Head of caudate nucleus (tissue), 42 donors: ENCODE data around the gene CLPTM1.
A peak's percentile ranks its signal among the peaks of the same experiment; 100 is the strongest.
"Not testable (repeated sequence)": the region's sequence is repeated elsewhere in the genome, so short reads cannot be mapped to it uniquely, and the experiment has no call there.

Source experiments
- DNase-seq, 42 donors: peaks; one replicate each; pipeline versions ENCODE4 v3.0.0 to v3.0.0-alpha.2; 2020 to 2021; ENCODE audit warnings: mixed read lengths in 7 of 42
- intact Hi-C: fragments of 100-400 bp; cut with DNase I; formaldehyde crosslinking; loops from one replicate; pipeline ENCODE4 v1.15.0; 2022

Gene CLPTM1

DNA sequence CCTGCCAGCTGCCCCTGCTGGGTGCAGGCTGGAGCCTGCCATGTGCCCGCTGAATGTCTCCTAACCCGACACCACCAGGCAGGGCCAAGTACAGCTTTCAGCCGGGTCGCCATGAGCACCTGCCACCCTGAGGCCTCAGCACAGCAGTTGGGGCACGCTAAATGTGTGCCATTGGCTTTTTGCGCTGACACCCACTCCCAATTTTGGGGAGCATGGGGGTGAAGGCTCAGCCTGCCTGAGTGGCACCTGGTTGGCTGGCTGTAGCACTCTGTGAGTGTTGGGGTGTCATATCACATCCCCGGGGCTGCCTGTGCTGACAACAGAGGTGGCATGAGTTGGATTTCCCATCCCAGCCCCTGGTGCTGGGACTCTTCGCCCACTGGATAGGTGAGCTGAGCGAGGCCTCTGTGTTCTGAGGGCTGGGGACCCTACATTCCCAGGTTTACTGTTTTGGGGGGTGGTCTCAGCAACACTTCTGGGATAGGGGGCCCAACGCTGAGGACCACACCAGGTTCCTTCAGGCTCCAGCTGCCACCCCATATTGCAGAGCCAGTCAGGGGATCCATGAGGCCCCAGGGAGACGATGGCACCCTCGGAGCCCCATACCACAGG, 38.9 kb downstream of the CLPTM1 start:
- peak in 3 of 42 donors; percentile 12 to 17 (median 15) for DNase-seq
- intact Hi-C loops, result no loop called here

- intact Hi-C loops, result no loop called here
- DNase-seq, result no peak
These were observed 42.8 kb downstream of the CLPTM1 start for GRCh38 chr19:44998025-44998424.

GRCh38 chr19:44999131-44999925, 44.1 kb downstream of the CLPTM1 start:
- intact Hi-C loops, DNase-seq: not testable (repeated sequence)

GRCh38 chr19:45000665-45001064, 45.5 kb downstream of the CLPTM1 start:
- intact Hi-C loops, result not testable (repeated sequence)

DNA sequence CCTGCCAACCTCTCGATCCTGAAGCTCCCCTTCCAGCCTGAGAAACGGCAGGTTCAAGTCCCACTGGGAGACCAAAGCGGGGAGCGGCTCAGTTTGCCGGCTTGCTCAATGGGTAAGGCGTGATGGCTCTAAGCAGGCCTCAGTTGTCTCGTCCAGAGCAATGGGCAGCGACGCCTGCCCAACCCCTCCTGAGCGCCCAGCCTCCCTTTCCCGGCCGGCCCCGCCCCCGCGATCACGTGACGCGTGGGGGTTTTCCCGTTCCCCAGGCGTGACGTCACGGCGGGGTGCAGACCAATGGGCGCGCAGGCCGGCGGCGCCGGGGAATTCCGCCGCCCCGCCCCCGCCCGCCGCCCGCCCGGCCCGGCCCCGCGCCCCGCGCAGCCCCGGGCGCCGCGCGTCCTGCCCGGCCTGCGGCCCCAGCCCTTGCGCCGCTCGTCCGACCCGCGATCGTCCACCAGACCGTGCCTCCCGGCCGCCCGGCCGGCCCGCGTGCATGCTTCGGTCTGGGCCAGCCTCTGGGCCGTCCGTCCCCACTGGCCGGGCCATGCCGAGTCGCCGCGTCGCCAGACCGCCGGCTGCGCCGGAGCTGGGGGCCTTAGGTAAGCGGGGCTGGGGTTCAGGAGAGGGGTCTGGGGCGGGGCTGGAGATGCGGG, 46.0 kb downstream of the CLPTM1 start, which contains the start of gene RELB:
Gene RELB (plus strand): TSS at position 378 of the 653 bp plus-strand sequence. CDS start 116 bp downstream, at position 494.
- intact Hi-C loops, result no loop called here
- peak; percentile 75 to 98 (median 92) for DNase-seq

More at GRCh38 chr19:45000665-45001064, 45.5 kb downstream of the CLPTM1 start:
- DNase-seq, result peak in 1 of 42 donors; percentile 23

GRCh38 chr19:45003485-45003884, 48.3 kb downstream of the CLPTM1 start:
- no peak for DNase-seq
- intact Hi-C loops, result no loop called here

GRCh38 chr19:45005787-45006186, 50.6 kb downstream of the CLPTM1 start:
- no peak for DNase-seq
- intact Hi-C loops, result no loop called here

GRCh38 chr19:45008552-45008951, 53.4 kb downstream of the CLPTM1 start:
- intact Hi-C loops, result no loop called here
- no peak for DNase-seq

DNA sequence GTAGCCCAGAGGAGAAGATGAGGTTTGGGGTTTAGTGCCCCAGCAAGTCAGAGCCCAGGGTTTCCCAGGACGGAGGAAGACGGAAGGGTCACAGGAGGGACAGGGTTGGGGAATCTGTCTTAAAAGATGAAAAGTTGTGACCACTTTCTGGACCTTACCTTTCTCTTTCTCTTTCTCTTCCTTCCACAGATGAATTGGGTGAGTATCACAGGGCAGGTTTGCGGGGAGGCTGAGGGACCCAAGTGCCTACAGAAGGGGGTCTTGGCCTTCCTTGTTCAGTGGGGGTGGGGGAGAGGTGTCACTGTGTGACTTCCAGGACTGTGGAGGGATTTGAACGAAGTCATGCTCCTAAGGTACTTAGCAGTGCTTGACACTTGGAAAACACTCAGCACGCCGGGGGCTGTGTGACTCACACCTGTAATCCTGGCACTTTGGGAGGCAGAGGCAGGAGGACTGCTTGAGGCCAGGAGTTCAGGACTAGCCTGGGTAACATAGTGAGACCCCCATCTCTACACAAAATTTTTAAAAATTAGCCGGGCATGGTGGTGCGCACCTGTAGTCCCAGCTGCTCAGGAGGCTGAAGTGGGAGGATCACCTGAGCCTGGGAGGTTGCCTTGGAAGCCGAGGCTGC, 54.6 kb downstream of the CLPTM1 start:
- intact Hi-C loops, result no loop called here
- DNase-seq, result no peak

- DNase-seq, result no peak
- intact Hi-C loops, result no loop called here
These were observed 55.1 kb downstream of the CLPTM1 start for GRCh38 chr19:45010306-45010705.

GRCh38 chr19:45011959-45012358, 56.8 kb downstream of the CLPTM1 start:
- intact Hi-C loops, result no loop called here

DNA sequence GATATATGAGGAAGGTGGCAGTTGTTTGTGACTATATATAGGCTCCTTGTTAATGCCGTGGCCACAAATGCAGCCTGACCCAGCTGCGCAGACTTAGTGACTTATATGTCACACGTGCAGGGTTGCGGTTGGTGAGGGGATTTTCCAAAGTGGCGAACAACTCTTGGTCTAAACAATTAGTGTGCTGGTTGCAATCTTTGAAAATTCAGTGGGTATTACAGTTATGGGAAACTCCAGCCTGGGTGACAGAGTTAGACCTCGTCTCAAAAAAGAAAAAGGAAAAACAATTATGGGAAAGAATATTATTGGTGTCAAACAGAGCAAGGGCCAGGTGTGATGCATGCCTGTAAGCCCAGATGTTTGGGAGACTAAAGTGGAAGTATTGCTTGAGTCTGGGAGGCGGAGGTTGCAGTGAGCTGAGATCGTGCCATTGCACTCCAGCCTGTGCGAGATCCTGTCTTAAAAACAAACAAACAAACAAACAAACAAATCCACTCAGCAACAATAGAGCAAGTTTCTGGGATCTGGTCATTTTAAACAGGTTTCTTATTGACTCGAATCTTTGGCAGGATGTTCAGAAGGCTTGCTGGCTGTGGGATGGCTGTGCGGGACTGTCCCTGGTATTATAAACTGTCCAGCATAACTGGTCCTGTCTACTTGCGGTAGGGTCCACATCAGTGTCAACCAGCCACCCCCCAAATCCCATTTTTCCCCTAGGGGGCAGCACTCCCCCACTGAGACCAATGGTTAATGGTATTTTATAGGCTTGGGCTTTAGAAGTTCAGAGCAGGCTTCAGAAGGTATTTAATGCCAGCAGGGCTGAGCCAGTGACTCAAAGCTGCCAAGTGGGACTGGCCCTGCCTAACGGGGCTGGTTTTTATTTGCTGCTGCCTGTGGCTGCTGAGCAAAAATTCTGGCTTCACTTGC, 61.5 kb downstream of the CLPTM1 start:
- intact Hi-C loops, result loop anchor here (5.0 kb wide), 1 partner anchor 41 kb away; no protein-coding TSS in a partner anchor
- DNase-seq, result peak in 41 of 42 donors; percentile 52 to 94 (median 82)

More at GRCh38 chr19:45011959-45012358, 56.8 kb downstream of the CLPTM1 start:
- no peak for DNase-seq

DNA sequence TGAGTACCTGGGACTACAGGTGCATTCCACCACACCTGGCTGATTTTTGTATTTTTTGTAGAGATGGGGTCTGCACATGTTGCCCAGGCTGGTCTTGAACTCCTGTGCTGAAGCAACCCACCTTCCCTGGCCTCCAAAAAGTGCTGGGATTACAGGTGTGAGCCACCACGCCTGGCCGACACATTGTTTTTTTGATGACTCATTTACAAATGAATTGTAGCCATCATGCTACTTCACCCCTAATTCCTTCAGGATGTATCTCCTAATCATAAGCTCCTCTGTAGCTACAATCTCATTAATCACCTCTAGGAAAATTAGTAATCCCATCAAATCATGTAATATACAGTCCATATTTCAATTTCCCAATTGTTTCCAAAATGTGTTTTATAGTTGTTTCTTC, 64.0 kb downstream of the CLPTM1 start:
- DNase-seq, result no peak
- intact Hi-C loops, result loop anchor here (5.0 kb wide), 1 partner anchor 38 kb away; no protein-coding TSS in a partner anchor

- intact Hi-C loops, result no loop called here
- no peak for DNase-seq
These were observed 64.9 kb downstream of the CLPTM1 start for GRCh38 chr19:45020071-45020470.

DNA sequence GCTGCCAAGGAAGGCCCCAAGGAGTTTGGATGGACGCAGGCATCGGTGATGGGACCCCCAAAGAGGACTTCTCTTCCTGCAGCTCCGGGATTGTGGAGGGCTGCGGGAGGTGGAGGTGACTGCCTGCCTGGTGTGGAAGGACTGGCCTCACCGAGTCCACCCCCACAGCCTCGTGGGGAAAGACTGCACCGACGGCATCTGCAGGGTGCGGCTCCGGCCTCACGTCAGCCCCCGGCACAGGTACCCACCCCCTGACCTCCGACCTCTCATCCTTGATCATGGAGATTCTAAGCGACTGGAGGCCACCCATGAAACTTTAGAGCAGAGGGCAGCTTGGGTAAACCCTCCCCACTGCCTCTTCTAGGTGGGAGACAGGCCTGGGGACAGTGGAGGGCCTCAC, 66.8 kb downstream of the CLPTM1 start:
- intact Hi-C loops, result no loop called here
- DNase-seq, result no peak

GRCh38 chr19:45023048-45023447, 67.9 kb downstream of the CLPTM1 start:
- DNase-seq, result no peak
- intact Hi-C loops, result no loop called here

- no peak for DNase-seq
- intact Hi-C loops, result no loop called here
These were observed 70.1 kb downstream of the CLPTM1 start for GRCh38 chr19:45025264-45025663.

- intact Hi-C loops, result no loop called here
- no peak for DNase-seq
These were observed 72.2 kb downstream of the CLPTM1 start for GRCh38 chr19:45027371-45027770.
